IPS-20b (cell line): Measurements from ENCODE around the gene H2BK1.

Experiments
- H3K27ac ChIP-seq: one replicate; pipeline ENCODE4 v1.5.1; 2013; ENCODE audit warnings: low read length
- H3K27me3 ChIP-seq: 2 replicates; pipeline ENCODE4 v1.6.1; 2013; ENCODE audit warnings: mild to moderate bottlenecking, low read length, inconsistent platforms; ENCODE audit not compliant: insufficient read depth
- H3K36me3 ChIP-seq: 2 replicates; pipeline ENCODE4 v1.6.1; 2013; ENCODE audit warnings: low read depth, mild to moderate bottlenecking, inconsistent platforms, low read length, moderate library complexity; ENCODE audit not compliant: insufficient read depth
- H3K4me1 ChIP-seq: 2 replicates; pipeline ENCODE4 v1.6.1; 2013; ENCODE audit warnings: mild to moderate bottlenecking, control low read depth, inconsistent platforms, low read length, moderate library complexity; ENCODE audit not compliant: insufficient read depth
- H3K4me3 ChIP-seq: 2 replicates; pipeline ENCODE4 v1.5.1; 2013; ENCODE audit warnings: mild to moderate bottlenecking, low read length, inconsistent platforms
- H3K9ac ChIP-seq: 2 replicates; pipeline ENCODE4 v1.6.1; 2013; ENCODE audit warnings: low read depth, mild to moderate bottlenecking, inconsistent platforms, low read length, moderate library complexity
- H3K9me3 ChIP-seq: 2 replicates; pipeline ENCODE4 v1.6.1; 2013; ENCODE audit warnings: mild to moderate bottlenecking, low read depth, low read length, inconsistent platforms; ENCODE audit not compliant: insufficient read depth

H2BK1 gene

GRCh38 chr7:151238190-151238810, 28.0 kb upstream of the H2BK1 start:
- no peaks in the 10 kb centered on the region for H3K9me3 ChIP-seq
- no peak overlapping the region for H3K27ac ChIP-seq
- H3K27me3 ChIP-seq = peaks cover 9% of the 10 kb centered on the region; the same call in 1 of the 2 replicates
- H3K36me3 ChIP-seq = peaks cover 40% of the 10 kb centered on the region
- no peak overlapping the region for H3K9ac ChIP-seq
- H3K4me1 ChIP-seq = no peaks in the 10 kb centered on the region
- H3K4me3 ChIP-seq = no peak overlapping the region

- H3K4me1 ChIP-seq = no peaks in the 10 kb centered on the region
- H3K27ac ChIP-seq = no peak overlapping the region
- H3K9me3 ChIP-seq = no peaks in the 10 kb centered on the region
- no peak overlapping the region for H3K9ac ChIP-seq
- H3K36me3 ChIP-seq = peaks cover 40% of the 10 kb centered on the region
- H3K27me3 ChIP-seq = peaks cover 7% of the 10 kb centered on the region; the same call in 1 of the 2 replicates
- no peak overlapping the region for H3K4me3 ChIP-seq
Observed at GRCh38 chr7:151237244-151238189, 27.2 kb upstream of the H2BK1 start.

GRCh38 chr7:151236406-151236805, 26.1 kb upstream of the H2BK1 start:
- no peak overlapping the region for H3K4me3 ChIP-seq
- peaks cover 40% of the 10 kb centered on the region for H3K36me3 ChIP-seq

GRCh38 chr7:151235091-151235787, 25.0 kb upstream of the H2BK1 start:
- Histone ChIP-seq H3K4me1 (no peaks in the 10 kb centered on the region), H3K36me3 (peaks cover 40% of the 10 kb centered on the region), H3K9ac (no peak overlapping the region), H3K9me3 (no peaks in the 10 kb centered on the region), H3K4me3 (no peak overlapping the region), H3K27ac (no peak overlapping the region), H3K27me3 (no peaks in the 10 kb centered on the region)

More at GRCh38 chr7:151236406-151236805, 26.1 kb upstream of the H2BK1 start:
- no peak overlapping the region for H3K9ac ChIP-seq
- H3K9me3 ChIP-seq = no peaks in the 10 kb centered on the region
- H3K27me3 ChIP-seq = no peaks in the 10 kb centered on the region
- no peak overlapping the region for H3K27ac ChIP-seq
- H3K4me1 ChIP-seq = no peaks in the 10 kb centered on the region

- Histone ChIP-seq H3K27me3 (no peaks in the 10 kb centered on the region), H3K27ac (no peak overlapping the region), H3K4me3 (peak overlapping the region; percentile 98; the same call in 1 of the 2 replicates), H3K9ac (no peak overlapping the region; the same call in 1 of the 2 replicates), H3K4me1 (no peaks in the 10 kb centered on the region), H3K36me3 (peaks cover 34% of the 10 kb centered on the region), H3K9me3 (no peaks in the 10 kb centered on the region)
Observed at GRCh38 chr7:151233804-151234203, 23.5 kb upstream of the H2BK1 start.

- no peaks in the 10 kb centered on the region for H3K9me3 ChIP-seq
- H3K4me1 ChIP-seq = peaks cover 4% of the 10 kb centered on the region; the same call in 1 of the 2 replicates
- H3K9ac ChIP-seq = peak overlapping the region; percentile 86
- H3K36me3 ChIP-seq = peaks cover 34% of the 10 kb centered on the region
- peak overlapping the region; percentile 67 for H3K27ac ChIP-seq
- H3K4me3 ChIP-seq = peak overlapping the region; percentile 98
- no peaks in the 10 kb centered on the region for H3K27me3 ChIP-seq
Observed at GRCh38 chr7:151232917-151233701, 22.8 kb upstream of the H2BK1 start.

GRCh38 chr7:151232091-151232916, 22.0 kb upstream of the H2BK1 start, which contains the start of gene CHPF2:
CHPF2 (plus strand) TSS chr7:151232483; CDS start chr7:151234012, 1,529 bp downstream.
- Histone ChIP-seq H3K36me3 (peaks cover 26% of the 10 kb centered on the region), H3K9me3 (no peaks in the 10 kb centered on the region), H3K4me3 (peak within 1 kb of the TSS; percentile 98), H3K4me1 (peaks cover 5% of the 10 kb centered on the region; the same call in 1 of the 2 replicates), H3K27ac (peak within 1 kb of the TSS; percentile 67), H3K27me3 (no peaks in the 10 kb centered on the region), H3K9ac (peak within 1 kb of the TSS; percentile 86)

GRCh38 chr7:151231080-151231479, 20.8 kb upstream of the H2BK1 start:
- Histone ChIP-seq H3K9ac (no peak overlapping the region), H3K4me1 (peaks cover 7% of the 10 kb centered on the region), H3K27ac (no peak overlapping the region), H3K9me3 (no peaks in the 10 kb centered on the region), H3K4me3 (no peak overlapping the region), H3K27me3 (no peaks in the 10 kb centered on the region), H3K36me3 (peaks cover 15% of the 10 kb centered on the region)

- Histone ChIP-seq H3K9ac (no peak overlapping the region), H3K27ac (no peak overlapping the region), H3K36me3 (peaks cover 15% of the 10 kb centered on the region), H3K27me3 (no peaks in the 10 kb centered on the region), H3K4me1 (peaks cover 13% of the 10 kb centered on the region), H3K9me3 (no peaks in the 10 kb centered on the region), H3K4me3 (no peak overlapping the region)
Observed at GRCh38 chr7:151229249-151229648, 19.0 kb upstream of the H2BK1 start.

- Histone ChIP-seq H3K9ac (peak overlapping the region; percentile 80; the same call in 1 of the 2 replicates), H3K27me3 (no peaks in the 10 kb centered on the region), H3K4me1 (peaks cover 13% of the 10 kb centered on the region), H3K27ac (peak overlapping the region; percentile 81), H3K36me3 (peaks cover 25% of the 10 kb centered on the region), H3K4me3 (peak overlapping the region; percentile 86), H3K9me3 (no peaks in the 10 kb centered on the region)
Observed at GRCh38 chr7:151228024-151228866, 18.0 kb upstream of the H2BK1 start.
